BLaER1 treated with 17β-estradiol and CSF1 and Interleukin-3, amounts not matched to agents 10 nM and 100 nM (cell line): Measurements from ENCODE around the gene ENC1.

Source experiments
- H3K27ac ChIP-seq, 11 experiments: shearing (Covaris generic); formaldehyde crosslinking; 2 replicates each; pipeline ENCODE4 v1.8.1; 2022
- H3K27me3 ChIP-seq, 11 experiments: shearing (Covaris generic); formaldehyde crosslinking; 2 replicates each; pipeline ENCODE4 v1.8.1; 2022
- H3K36me3 ChIP-seq, 11 experiments: shearing (Covaris generic); formaldehyde crosslinking; 2 replicates each; pipeline ENCODE4 v1.8.1; 2022
- H3K4me1 ChIP-seq, 10 experiments: shearing (Covaris generic); formaldehyde crosslinking; 2 replicates each; pipeline ENCODE4 v1.8.1; 2022
- H3K4me2 ChIP-seq, 11 experiments: shearing (Covaris generic); formaldehyde crosslinking; 2 replicates each; pipeline ENCODE4 v1.8.1; 2022
- H3K4me3 ChIP-seq, 10 experiments: shearing (Covaris generic); formaldehyde crosslinking; 2 replicates each; pipeline ENCODE4 v1.8.1; 2022
- H3K9ac ChIP-seq, 11 experiments: shearing (Covaris generic); formaldehyde crosslinking; 2 replicates each; pipeline ENCODE4 v1.8.1; 2022
- H3K9me3 ChIP-seq, 11 experiments: shearing (Covaris generic); formaldehyde crosslinking; replicated peaks in 1 of 11; 2 replicates each; pipeline ENCODE4 v1.8.1; 2022
- H4K20me1 ChIP-seq, 11 experiments: shearing (Covaris generic); formaldehyde crosslinking; 2 replicates each; pipeline ENCODE4 v1.8.1; 2022
- Cebpa-rat ChIP-seq, 11 experiments: shearing (Covaris generic); IDR thresholded peaks; 2 replicates each; pipeline ENCODE4 v1.8.1; 2022

ENC1 gene

GRCh38 chr5:74616236-74617146, 24.0 kb downstream of the ENC1 start:
- H4K20me1 ChIP-seq = no peaks in the 10 kb centered on the region
- no peak overlapping the region for H3K27ac ChIP-seq
- no peaks in the 10 kb centered on the region for H3K4me1 ChIP-seq
- no peaks in the 10 kb centered on the region for H3K36me3 ChIP-seq
- no peaks in the 10 kb centered on the region for H3K9me3 ChIP-seq
- no peaks in the 10 kb centered on the region for H3K27me3 ChIP-seq
- H3K4me3 ChIP-seq = no peak overlapping the region
- no peak overlapping the region for H3K9ac ChIP-seq
- H3K4me2 ChIP-seq = no peak overlapping the region
- no peak for TF ChIP-seq Cebpa-rat (IDR thresholded peaks at IDR 0.05)

- Histone ChIP-seq H3K36me3 (no peaks in the 10 kb centered on the region), H3K9ac (no peak overlapping the region), H3K27me3 (no peaks in the 10 kb centered on the region), H3K4me3 (no peak overlapping the region), H3K4me1 (no peaks in the 10 kb centered on the region), H3K4me2 (no peak overlapping the region), H3K27ac (no peak overlapping the region), H4K20me1 (no peaks in the 10 kb centered on the region), H3K9me3 (no peaks in the 10 kb centered on the region)
- no peak for TF ChIP-seq Cebpa-rat (IDR thresholded peaks at IDR 0.05)
These were observed 27.2 kb downstream of the ENC1 start for GRCh38 chr5:74613283-74613682.

- H3K4me1 ChIP-seq = no peaks in the 10 kb centered on the region
- no peak overlapping the region for H3K27ac ChIP-seq
- no peak overlapping the region for H3K9ac ChIP-seq
- H3K36me3 ChIP-seq = no peaks in the 10 kb centered on the region
- no peak overlapping the region for H3K4me3 ChIP-seq
- H3K4me2 ChIP-seq = no peak overlapping the region
- H3K27me3 ChIP-seq = no peaks in the 10 kb centered on the region
- TF ChIP-seq Cebpa-rat (IDR thresholded peaks at IDR 0.05) = no peak
- no peaks in the 10 kb centered on the region for H3K9me3 ChIP-seq
- H4K20me1 ChIP-seq = no peaks in the 10 kb centered on the region
These were observed 28.5 kb downstream of the ENC1 start for GRCh38 chr5:74612045-74612444.

GRCh38 chr5:74608736-74609601, 31.6 kb downstream of the ENC1 start:
- Histone ChIP-seq H3K9me3 (no peaks in the 10 kb centered on the region), H3K36me3 (no peaks in the 10 kb centered on the region), H3K4me2 (no peak overlapping the region), H3K9ac (no peak overlapping the region), H3K4me3 (no peak overlapping the region), H3K27ac (no peak overlapping the region), H3K4me1 (no peaks in the 10 kb centered on the region), H4K20me1 (no peaks in the 10 kb centered on the region), H3K27me3 (no peaks in the 10 kb centered on the region)
- no peak for TF ChIP-seq Cebpa-rat (IDR thresholded peaks at IDR 0.05)

GRCh38 chr5:74605759-74606158, 34.8 kb downstream of the ENC1 start:
- Histone ChIP-seq H4K20me1 (no peaks in the 10 kb centered on the region), H3K9me3 (no peaks in the 10 kb centered on the region), H3K4me2 (no peak overlapping the region), H3K27me3 (no peaks in the 10 kb centered on the region), H3K27ac (no peak overlapping the region), H3K4me3 (no peak overlapping the region), H3K4me1 (peaks cover 0 to 14% (median 0%) of the 10 kb centered on the region in 10 experiments; a peak in 2 of 20 replicates), H3K36me3 (no peaks in the 10 kb centered on the region), H3K9ac (no peak overlapping the region)
- no peak for TF ChIP-seq Cebpa-rat (IDR thresholded peaks at IDR 0.05)

GRCh38 chr5:74603376-74603775, 37.2 kb downstream of the ENC1 start:
- Histone ChIP-seq H3K4me2 (no peak overlapping the region; a peak in 1 of 22 replicates), H3K27ac (no peak overlapping the region), H3K4me3 (no peak overlapping the region), H3K9ac (no peak overlapping the region), H3K9me3 (no peaks in the 10 kb centered on the region), H4K20me1 (no peaks in the 10 kb centered on the region), H3K27me3 (no peaks in the 10 kb centered on the region), H3K36me3 (no peaks in the 10 kb centered on the region), H3K4me1 (peaks cover 0 to 14% (median 0%) of the 10 kb centered on the region in 10 experiments; a peak in 2 of 20 replicates)
- no peak for TF ChIP-seq Cebpa-rat (IDR thresholded peaks at IDR 0.05)

- no peak for TF ChIP-seq Cebpa-rat (IDR thresholded peaks at IDR 0.05)
- peaks cover 0 to 14% (median 0%) of the 10 kb centered on the region in 10 experiments; a peak in 2 of 20 replicates for H3K4me1 ChIP-seq
- no peaks in the 10 kb centered on the region for H3K9me3 ChIP-seq
- no peaks in the 10 kb centered on the region for H3K36me3 ChIP-seq
- no peaks in the 10 kb centered on the region for H4K20me1 ChIP-seq
- no peak overlapping the region for H3K9ac ChIP-seq
- H3K27me3 ChIP-seq = no peaks in the 10 kb centered on the region
- H3K4me3 ChIP-seq = no peak overlapping the region
- H3K4me2 ChIP-seq = no peak overlapping the region
- H3K27ac ChIP-seq = no peak overlapping the region
These were observed 41.4 kb downstream of the ENC1 start for GRCh38 chr5:74599148-74599547.

GRCh38 chr5:74598731-74599130, 41.8 kb downstream of the ENC1 start:
- Histone ChIP-seq H3K9me3 (no peaks in the 10 kb centered on the region), H3K27ac (no peak overlapping the region), H3K27me3 (no peaks in the 10 kb centered on the region), H3K4me1 (peaks cover 0 to 14% (median 0%) of the 10 kb centered on the region in 10 experiments; a peak in 2 of 20 replicates), H3K4me3 (no peak overlapping the region), H3K36me3 (no peaks in the 10 kb centered on the region), H3K4me2 (no peak overlapping the region), H4K20me1 (no peaks in the 10 kb centered on the region), H3K9ac (no peak overlapping the region)
- no peak for TF ChIP-seq Cebpa-rat (IDR thresholded peaks at IDR 0.05)

GRCh38 chr5:74596927-74597326, 43.6 kb downstream of the ENC1 start:
- Histone ChIP-seq H3K4me2 (no peak overlapping the region), H4K20me1 (no peaks in the 10 kb centered on the region), H3K27me3 (no peaks in the 10 kb centered on the region), H3K4me3 (no peak overlapping the region), H3K36me3 (no peaks in the 10 kb centered on the region), H3K27ac (no peak overlapping the region), H3K9me3 (no peaks in the 10 kb centered on the region), H3K4me1 (peaks cover 0 to 8% (median under 1%) of the 10 kb centered on the region in 10 experiments; a peak in 10 of 20 replicates), H3K9ac (no peak overlapping the region)
- no peak for TF ChIP-seq Cebpa-rat (IDR thresholded peaks at IDR 0.05)
